Sigmoid colon (tissue), 7 donors: Measurements from ENCODE around the gene TNNC1. TPM values are rescaled to one million over a fixed set of nuclear protein-coding genes. Genes with fewer than 3 reads are reported as not detected.
A peak's percentile ranks its signal among the peaks of the same experiment; 100 is the strongest.

Experiments used
- DNase-seq: peaks from one replicate; pipeline ENCODE4 v3.0.0-alpha.2; 2019
- H3K27ac ChIP-seq, 4 donors: fragments of 200-600 bp; sonication (generic); one replicate each; pipeline ENCODE4 v1.5.1; 2016 to 2019; ENCODE audit warnings: mild to moderate bottlenecking in 1 of 4
- H3K27me3 ChIP-seq, 3 donors: fragments of 200-600 bp; sonication (generic); one replicate each; pipeline ENCODE4 v1.5.1; 2019; ENCODE audit warnings: mild to moderate bottlenecking in 1 of 3
- H3K36me3 ChIP-seq, 4 donors: fragments of 200-600 bp; sonication (generic); one replicate each; pipeline ENCODE4 v1.5.1; 2016 to 2019
- H3K4me1 ChIP-seq, 4 donors: fragments of 200-600 bp; sonication (generic); one replicate each; pipeline ENCODE4 v1.5.1; 2017 to 2019
- H3K4me3 ChIP-seq, 4 donors: fragments of 200-600 bp; sonication (generic); one replicate each; pipeline ENCODE4 v1.5.1; 2017 to 2019; ENCODE audit warnings: mild to moderate bottlenecking in 2 of 4, moderate library complexity in 1 of 4
- H3K9me3 ChIP-seq, 4 donors: fragments of 200-600 bp in 3 of 4; sonication (generic) in 3 of 4; one replicate each; pipeline versions ENCODE4 v1.5.1 to v1.6.1; 2013 to 2019
- EP300 ChIP-seq, 4 donors: sonication (generic); formaldehyde crosslinking; IDR thresholded peaks; one replicate each; pipeline ENCODE4 v1.6.1; 2017; ENCODE audit warnings: antibody characterized with exemption in 4 of 4
- POLR2A ChIP-seq, 2 donors: fragments of 450-650 bp; IDR thresholded peaks; one replicate each; pipeline ENCODE4 v1.6.1; 2016; ENCODE audit warnings: antibody characterized with exemption in 2 of 2, mild to moderate bottlenecking in 2 of 2, moderate library complexity in 2 of 2
- POLR2AphosphoS5 ChIP-seq, 4 donors: sonication (generic); formaldehyde crosslinking; IDR thresholded peaks; one replicate each; pipeline ENCODE4 v1.6.1; 2017; ENCODE audit warnings: antibody characterized with exemption in 4 of 4
- WGBS, 2 donors: extraction: QIAGEN DNeasy Blood & Tissue Kit; methylation state at CpG; one replicate each; pipeline ENCODE4 v1.1.7; 2013; 5-methylcytosine and 5-hydroxymethylcytosine counted together
- intact Hi-C: fragments of 100-400 bp; cut with DNase I; formaldehyde crosslinking; loops from one replicate; pipeline ENCODE4 v1.15.1; 2023
- polyA plus RNA-seq, 3 donors: library from polyadenylated mRNA; stranded (reverse); fragments of 200-250 nt; gene quantifications; one replicate each; pipeline ENCODE4 v1.2.3, GENCODE V29; 2013
- total RNA-seq, 4 donors: library from RNA; depleted of rRNA; stranded (reverse); fragments of >200 nt; gene quantifications; one replicate each; pipeline ENCODE4 v1.1.0, GENCODE V29; 2016
- TF ChIP-seq, protein P1 (sequence below), 4 experiments: fragments of 450-650 bp in 3 of 4; fragments of 200-600 bp in 1 of 4; IDR thresholded peaks; one replicate each; pipeline ENCODE4 v1.5.1; 2016 to 2019; ENCODE audit warnings: antibody characterized with exemption in 4 of 4, mild to moderate bottlenecking in 3 of 4, moderate library complexity in 2 of 4
- donor health status: healthy with polysubstance abuse.
- donor health status: Bipolar disorder and iron deficiency.
- donor health status: healthy.

Gene TNNC1
- total and polyA plus RNA-seq, 7 donors = 0.99 to 34.2 (median 2.9) TPM; not detected in 2

GRCh38 chr3:52404391-52404790, 49.5 kb downstream of the TNNC1 start:
- Histone ChIP-seq H3K27ac (no peak overlapping the region), H3K4me3 (no peak overlapping the region), H3K36me3 (peaks cover 44 to 82% (median 61%) of the 10 kb centered on the region in 4 donors), H3K27me3 (no peaks in the 10 kb centered on the region), H3K4me1 (peaks cover 0 to 25% (median 20%) of the 10 kb centered on the region in 4 donors), H3K9me3 (no peaks in the 10 kb centered on the region)
- DNase-seq = no peak
- intact Hi-C loops = no loop called here
- TF ChIP-seq POLR2AphosphoS5 (IDR thresholded peaks at IDR 0.05) (no peak), POLR2A (IDR thresholded peaks at IDR 0.05) (no peak), EP300 (IDR thresholded peaks at IDR 0.05) (no peak)
- TF ChIP-seq, protein P1, sequence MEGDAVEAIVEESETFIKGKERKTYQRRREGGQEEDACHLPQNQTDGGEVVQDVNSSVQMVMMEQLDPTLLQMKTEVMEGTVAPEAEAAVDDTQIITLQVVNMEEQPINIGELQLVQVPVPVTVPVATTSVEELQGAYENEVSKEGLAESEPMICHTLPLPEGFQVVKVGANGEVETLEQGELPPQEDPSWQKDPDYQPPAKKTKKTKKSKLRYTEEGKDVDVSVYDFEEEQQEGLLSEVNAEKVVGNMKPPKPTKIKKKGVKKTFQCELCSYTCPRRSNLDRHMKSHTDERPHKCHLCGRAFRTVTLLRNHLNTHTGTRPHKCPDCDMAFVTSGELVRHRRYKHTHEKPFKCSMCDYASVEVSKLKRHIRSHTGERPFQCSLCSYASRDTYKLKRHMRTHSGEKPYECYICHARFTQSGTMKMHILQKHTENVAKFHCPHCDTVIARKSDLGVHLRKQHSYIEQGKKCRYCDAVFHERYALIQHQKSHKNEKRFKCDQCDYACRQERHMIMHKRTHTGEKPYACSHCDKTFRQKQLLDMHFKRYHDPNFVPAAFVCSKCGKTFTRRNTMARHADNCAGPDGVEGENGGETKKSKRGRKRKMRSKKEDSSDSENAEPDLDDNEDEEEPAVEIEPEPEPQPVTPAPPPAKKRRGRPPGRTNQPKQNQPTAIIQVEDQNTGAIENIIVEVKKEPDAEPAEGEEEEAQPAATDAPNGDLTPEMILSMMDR (IDR thresholded peaks at IDR 0.05) = no peak
- WGBS, 2 donors = 95 to 96% methylated on average over 10 of the region's 10 CpGs

DNA sequence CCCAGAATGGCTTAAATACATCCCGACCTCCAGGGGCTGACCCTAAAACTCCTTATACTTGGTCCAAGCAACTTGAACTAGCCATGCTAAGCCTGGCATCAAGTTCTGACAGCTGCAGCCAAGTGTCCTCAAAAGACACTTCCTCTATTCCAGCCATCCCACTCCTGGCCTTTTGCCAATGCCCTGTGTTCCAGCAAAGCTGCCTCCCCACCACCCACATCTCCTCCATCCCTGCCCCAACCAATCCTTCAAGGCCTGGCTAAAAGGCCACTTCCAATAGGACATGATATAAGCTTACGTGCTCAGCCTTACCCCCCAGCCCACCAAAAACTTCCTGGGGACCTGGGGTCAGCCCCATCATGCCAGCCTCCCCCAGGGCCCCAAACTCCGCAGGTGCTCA, 49.9 kb downstream of the TNNC1 start:
- TF ChIP-seq POLR2AphosphoS5 (IDR thresholded peaks at IDR 0.05) (no peak), EP300 (IDR thresholded peaks at IDR 0.05) (no peak), POLR2A (IDR thresholded peaks at IDR 0.05) (no peak)
- TF ChIP-seq, protein P1 (IDR thresholded peaks at IDR 0.05) = no peak

DNA sequence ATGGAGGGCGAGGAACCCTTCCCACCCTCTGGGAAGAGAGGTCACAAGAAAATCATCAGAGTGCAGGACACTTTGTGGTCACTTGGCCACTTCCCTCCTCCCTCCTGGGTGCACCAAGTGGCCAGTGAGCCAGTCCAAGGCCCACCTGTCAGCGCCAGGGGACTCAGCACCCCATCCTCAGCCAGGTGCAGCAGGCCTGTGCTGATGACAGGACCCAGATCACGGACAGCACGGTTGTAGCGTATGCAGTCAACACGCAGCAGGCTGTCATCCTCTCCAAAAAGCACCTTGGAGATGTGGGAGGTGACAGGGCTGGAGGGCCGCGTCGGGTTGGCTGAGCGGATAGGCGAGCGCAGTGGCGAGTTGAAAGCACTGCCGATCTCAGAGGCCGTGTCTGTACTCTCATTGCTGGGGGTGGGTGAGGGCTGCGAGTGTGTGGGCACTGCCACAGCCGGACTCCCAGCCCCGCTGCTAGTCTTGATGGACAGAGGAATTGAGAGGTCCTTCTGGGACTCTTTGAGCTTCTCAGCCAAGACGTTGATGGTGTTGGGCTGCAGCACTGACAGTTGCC, 50.5 kb downstream of the TNNC1 start:
- H3K27ac ChIP-seq = no peak overlapping the region
- peaks cover 0 to 15% (median 10%) of the 10 kb centered on the region in 4 donors for H3K4me1 ChIP-seq
- peak; percentile 57 for DNase-seq
- intact Hi-C loops = no loop called here
- WGBS, 2 donors = 95 to 96% methylated on average over 19 of the region's 19 CpGs
- peaks cover 44 to 82% (median 61%) of the 10 kb centered on the region in 4 donors for H3K36me3 ChIP-seq
- no peaks in the 10 kb centered on the region for H3K9me3 ChIP-seq
- no peaks in the 10 kb centered on the region for H3K27me3 ChIP-seq
- TF ChIP-seq, protein P1 (IDR thresholded peaks at IDR 0.05) = no peak
- TF ChIP-seq POLR2AphosphoS5 (IDR thresholded peaks at IDR 0.05) (no peak), EP300 (IDR thresholded peaks at IDR 0.05) (no peak), POLR2A (IDR thresholded peaks at IDR 0.05) (no peak)
- H3K4me3 ChIP-seq = no peak overlapping the region

More for the DNA sequence above, 49.9 kb downstream of the TNNC1 start:
- H3K27ac ChIP-seq = no peak overlapping the region
- H3K27me3 ChIP-seq = no peaks in the 10 kb centered on the region
- H3K4me1 ChIP-seq = peaks cover 0 to 21% (median 16%) of the 10 kb centered on the region in 4 donors
- peaks cover 44 to 82% (median 61%) of the 10 kb centered on the region in 4 donors for H3K36me3 ChIP-seq
- intact Hi-C loops = no loop called here
- H3K9me3 ChIP-seq = no peaks in the 10 kb centered on the region
- peak; percentile 66 for DNase-seq
- 92% methylated on average over 3 of the region's 3 CpGs for WGBS, 2 donors
- no peak overlapping the region for H3K4me3 ChIP-seq

DNA sequence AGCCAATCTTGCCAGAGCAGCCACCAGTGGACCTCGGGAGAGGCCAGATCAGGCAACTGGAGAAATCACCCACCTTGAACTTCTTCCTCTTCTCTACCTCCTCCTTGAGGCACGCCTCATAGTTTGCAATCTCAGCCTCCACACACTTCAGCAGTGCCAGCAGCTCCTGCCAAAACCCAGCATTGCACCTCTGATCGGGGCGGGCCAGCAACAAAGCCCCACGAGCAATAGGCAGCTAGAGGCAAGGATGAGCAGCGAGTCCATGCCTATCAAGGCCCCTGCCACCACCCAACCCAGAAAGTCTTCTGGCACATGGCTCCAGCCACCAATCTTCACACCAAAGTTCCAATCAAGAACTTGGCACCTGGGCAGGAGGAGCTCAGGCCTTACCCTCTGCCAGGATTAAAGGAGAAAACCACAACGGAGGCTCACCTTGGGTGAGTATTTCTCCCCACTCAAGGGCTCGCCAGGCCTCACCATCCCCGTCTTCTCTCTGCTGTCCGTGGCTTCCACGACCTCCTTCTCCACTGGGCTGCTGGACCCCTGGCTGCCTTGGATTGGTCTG, 51.1 kb downstream of the TNNC1 start:
- peak; percentile 38 for DNase-seq

More for the DNA sequence above, 51.1 kb downstream of the TNNC1 start:
- Histone ChIP-seq H3K27me3 (no peaks in the 10 kb centered on the region), H3K4me1 (peaks cover 0 to 10% (median 5%) of the 10 kb centered on the region in 4 donors), H3K4me3 (no peak overlapping the region), H3K9me3 (no peaks in the 10 kb centered on the region), H3K27ac (no peak overlapping the region), H3K36me3 (peaks cover 44 to 79% (median 59%) of the 10 kb centered on the region in 4 donors)
- TF ChIP-seq EP300 (IDR thresholded peaks at IDR 0.05) (no peak), POLR2A (IDR thresholded peaks at IDR 0.05) (no peak), POLR2AphosphoS5 (IDR thresholded peaks at IDR 0.05) (no peak)
- TF ChIP-seq, protein P1 (IDR thresholded peaks at IDR 0.05) = no peak
- intact Hi-C loops = no loop called here
- 94 to 95% methylated on average over 11 of the region's 11 CpGs for WGBS, 2 donors
